Tibial nerve (tissue), 4 donors: Measurements from ENCODE around the gene NANOS2. TPM values are rescaled to one million over a fixed set of nuclear protein-coding genes. Genes with fewer than 3 reads are reported as not detected.
A peak's percentile ranks its signal among the peaks of the same experiment; 100 is the strongest.

Experiments
- DNase-seq, 2 donors: peaks; one replicate each; pipeline ENCODE4 v3.0.0-alpha.2; 2019; ENCODE audit warnings: low spot score in 2 of 2
- H3K27ac ChIP-seq, 4 donors: fragments of 200-600 bp; sonication (generic) in 3 of 4; one replicate each; pipeline ENCODE4 v1.5.1; 2017 to 2019; ENCODE audit warnings: mild to moderate bottlenecking in 1 of 4
- H3K27me3 ChIP-seq, 2 donors: fragments of 200-600 bp; sonication (generic) in 1 of 2; one replicate each; pipeline versions ENCODE4 v1.5.1 to v1.6.0; 2017 to 2019
- H3K36me3 ChIP-seq, 3 donors: fragments of 200-600 bp; sonication (generic); one replicate each; pipeline ENCODE4 v1.5.1; 2018 to 2019
- H3K4me1 ChIP-seq, 4 donors: fragments of 200-600 bp; sonication (generic) in 3 of 4; one replicate each; pipeline ENCODE4 v1.5.1; 2017 to 2019
- H3K4me3 ChIP-seq, 4 donors: fragments of 200-600 bp; sonication (generic) in 3 of 4; one replicate each; pipeline ENCODE4 v1.5.1; 2017 to 2019; ENCODE audit warnings: mild to moderate bottlenecking in 1 of 4, moderate library complexity in 1 of 4
- H3K9me3 ChIP-seq, 4 donors: fragments of 200-600 bp; sonication (generic) in 3 of 4; one replicate each; pipeline ENCODE4 v1.5.1; 2017 to 2019
- CTCF ChIP-seq, 5 experiments: fragments of 200-600 bp in 3 of 5; fragments of 450-650 bp in 2 of 5; sonication (generic) in 3 of 5; IDR thresholded peaks; one replicate each; pipeline ENCODE4 v1.5.1; 2016 to 2019; ENCODE audit warnings: antibody characterized with exemption in 5 of 5, mild to moderate bottlenecking in 3 of 5, moderate library complexity in 2 of 5
- EP300 ChIP-seq, 2 donors: sonication (generic); formaldehyde crosslinking; IDR thresholded peaks; one replicate each; pipeline ENCODE4 v1.6.1; 2017; ENCODE audit warnings: antibody characterized with exemption in 2 of 2, mild to moderate bottlenecking in 1 of 2
- POLR2A ChIP-seq, 2 donors: fragments of 450-650 bp; IDR thresholded peaks; one replicate each; pipeline ENCODE4 v1.6.1; 2017; ENCODE audit warnings: antibody characterized with exemption in 2 of 2, mild to moderate bottlenecking in 2 of 2, moderate library complexity in 2 of 2
- WGBS, 2 donors: methylation state at CpG; one replicate each; pipeline ENCODE4 v1.1.5; 2018; 5-methylcytosine and 5-hydroxymethylcytosine counted together
- total RNA-seq, 4 donors: library from RNA; depleted of rRNA; stranded (reverse); fragments of >200 nt; gene quantifications; one replicate each; pipeline ENCODE4 v1.1.0, GENCODE V29; 2016

The NANOS2 gene
- total RNA-seq, 4 donors from 2014 or later: not detected

DNA sequence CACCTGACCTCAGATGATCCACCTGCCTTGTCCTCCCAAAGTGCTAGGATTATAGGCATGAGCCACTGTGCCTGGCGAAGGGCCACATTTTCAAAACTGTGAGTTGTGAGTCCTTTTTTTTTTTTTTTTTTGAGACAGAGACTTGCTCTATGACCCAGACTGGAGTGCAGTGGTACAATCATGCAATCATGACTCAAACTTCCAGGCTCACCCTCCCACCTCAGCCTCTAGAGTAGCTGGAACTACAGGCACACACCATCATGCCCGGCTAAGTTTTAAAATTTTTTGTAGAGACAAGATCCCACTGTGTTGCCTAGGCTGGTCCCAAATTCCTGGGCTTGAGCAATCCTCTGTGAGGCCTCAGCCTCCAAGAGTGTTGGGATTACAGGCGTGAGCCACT lies 8.4 kb downstream of the NANOS2 start:
- no peaks in the 10 kb centered on the region for H3K36me3 ChIP-seq
- no peak overlapping the region for H3K4me3 ChIP-seq
- 91 to 92% methylated on average over 3 of the region's 3 CpGs for WGBS, 2 donors
- H3K27me3 ChIP-seq: no peaks in the 10 kb centered on the region
- no peak for TF ChIP-seq CTCF (IDR thresholded peaks at IDR 0.05)
- TF ChIP-seq POLR2A (IDR thresholded peaks at IDR 0.05): no peak
- TF ChIP-seq EP300 (IDR thresholded peaks at IDR 0.05): no peak
- no peak overlapping the region for H3K27ac ChIP-seq
- DNase-seq: no peak
- peaks cover 0 to 13% (median 3%) of the 10 kb centered on the region in 4 donors for H3K4me1 ChIP-seq
- no peaks in the 10 kb centered on the region for H3K9me3 ChIP-seq

- DNase-seq: no peak
- Histone ChIP-seq H3K36me3 (peaks cover 0 to 1% (median 0%) of the 10 kb centered on the region in 3 donors), H3K27ac (no peak overlapping the region), H3K9me3 (no peaks in the 10 kb centered on the region), H3K27me3 (no peaks in the 10 kb centered on the region), H3K4me3 (no peak overlapping the region), H3K4me1 (peaks cover 0 to 24% (median 11%) of the 10 kb centered on the region in 4 donors)
- 79 to 83% methylated on average over 10 of the region's 10 CpGs for WGBS, 2 donors
- no peak for TF ChIP-seq POLR2A (IDR thresholded peaks at IDR 0.05)
- TF ChIP-seq EP300 (IDR thresholded peaks at IDR 0.05): no peak
- TF ChIP-seq CTCF (IDR thresholded peaks at IDR 0.05): no peak
Measured at GRCh38 chr19:45905011-45905410, 9.6 kb downstream of the NANOS2 start.

DNA sequence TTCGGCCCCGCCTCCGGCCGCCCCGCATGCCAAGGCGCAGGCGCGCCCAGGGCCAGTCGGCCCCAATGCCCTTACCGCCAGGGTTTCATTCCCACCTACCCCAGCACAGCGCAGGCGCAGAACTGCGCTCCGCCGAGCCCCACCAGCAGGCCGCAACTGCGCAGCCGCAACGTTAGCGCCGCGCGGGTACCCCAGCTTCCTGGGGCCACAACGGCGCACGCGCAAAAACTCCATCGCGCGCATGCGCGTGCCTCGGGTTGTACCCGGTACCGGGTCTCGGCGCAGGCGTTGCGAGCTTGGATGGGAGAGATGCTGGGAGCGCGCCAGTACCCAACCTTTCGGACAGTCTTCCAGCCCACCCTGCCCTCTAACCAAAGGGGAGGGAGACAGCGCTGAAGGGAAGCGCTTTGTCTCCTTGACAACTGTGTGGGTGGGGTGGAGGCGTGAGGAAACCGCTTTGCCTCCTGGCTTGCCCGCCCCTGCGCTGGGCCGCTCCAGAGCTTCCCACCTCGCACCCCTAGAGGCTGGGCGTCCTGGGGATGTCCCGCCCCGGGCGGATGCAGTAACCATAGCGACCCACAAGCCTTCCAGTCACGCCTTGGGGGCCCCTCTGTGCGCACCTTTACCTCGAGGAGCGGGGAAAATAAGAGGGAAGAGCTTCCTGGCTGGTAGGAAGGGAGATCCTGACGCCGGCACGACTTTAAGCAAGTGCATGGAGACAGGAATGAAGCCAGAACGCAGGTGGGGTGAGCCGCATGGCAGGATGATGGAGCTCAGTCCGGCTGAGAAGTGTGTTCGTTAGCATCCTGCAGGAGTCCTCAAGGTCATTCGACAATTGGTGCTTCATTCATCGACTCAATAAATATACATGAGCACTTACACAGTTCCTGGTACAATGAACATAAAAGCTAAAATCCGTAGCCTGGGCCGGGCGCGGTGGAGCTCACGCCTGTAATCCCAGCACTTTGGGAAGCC lies 11.6 kb downstream of the NANOS2 start:
- H3K9me3 ChIP-seq: no peaks in the 10 kb centered on the region
- TF ChIP-seq CTCF (IDR thresholded peaks at IDR 0.05) (peak in 1 of 5 experiments; percentile 51), POLR2A (IDR thresholded peaks at IDR 0.05) (peak; percentile 50 to 80), EP300 (IDR thresholded peaks at IDR 0.05) (peak; percentile 88 to 94)
- peak overlapping the region; percentile 44 to 88 (median 77) for H3K27ac ChIP-seq
- WGBS, 2 donors: 2 to 4% methylated on average over 47 to 63 of the region's 73 CpGs
- peak overlapping the region; percentile 62 to 77 (median 71) for H3K4me3 ChIP-seq
- peaks cover 0 to 27% (median 11%) of the 10 kb centered on the region in 4 donors for H3K4me1 ChIP-seq
- peak; percentile 91 for DNase-seq
- H3K36me3 ChIP-seq: peaks cover 0 to 22% (median 0%) of the 10 kb centered on the region in 3 donors
- no peaks in the 10 kb centered on the region for H3K27me3 ChIP-seq

DNA sequence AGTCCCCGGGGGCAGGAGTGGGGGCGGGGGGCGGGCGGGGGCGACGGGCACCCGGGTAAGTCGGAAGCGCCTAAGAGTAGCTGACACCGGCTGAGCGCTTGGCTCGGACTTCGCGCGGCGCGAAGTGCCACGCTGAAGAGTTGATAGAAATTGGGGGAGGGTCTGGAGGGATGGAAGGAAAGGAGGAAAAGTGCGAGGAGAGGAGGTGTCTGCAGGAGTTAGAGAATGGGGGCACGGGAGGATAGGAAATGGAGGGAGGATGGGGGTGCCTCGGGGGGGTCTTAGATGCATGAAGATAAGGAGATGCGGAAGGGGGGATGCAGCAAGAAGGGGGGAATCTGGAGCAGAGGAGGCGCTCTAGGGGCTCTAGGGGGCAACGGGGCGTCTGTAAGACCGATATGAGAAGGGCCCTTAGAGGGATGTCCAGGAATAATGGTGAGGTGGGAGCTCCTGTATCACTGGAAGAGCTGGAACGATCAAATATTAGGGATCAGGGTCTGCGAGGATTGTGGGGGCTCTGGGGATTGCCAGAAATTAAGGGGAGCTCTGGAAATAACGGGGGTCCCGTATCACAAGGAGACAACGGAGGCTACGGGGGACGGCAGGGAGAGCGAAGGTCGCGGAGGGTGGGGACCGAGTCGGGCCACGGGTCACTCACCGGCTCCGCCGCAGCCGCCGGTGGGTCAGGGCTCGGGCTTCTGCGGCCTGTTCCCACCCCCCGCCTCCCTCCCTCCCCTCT lies 12.5 kb downstream of the NANOS2 start, which contains the start of gene MYPOP:
MYPOP (minus strand) TSS at position 702 of the 739 bp plus-strand sequence. CDS start 840 bp downstream, outside the sequence.
- peaks cover 0 to 31% (median 0%) of the 10 kb centered on the region in 3 donors for H3K36me3 ChIP-seq
- peaks cover 0 to 27% (median 11%) of the 10 kb centered on the region in 4 donors for H3K4me1 ChIP-seq
- 1 to 2% methylated on average over 42 to 44 of the region's 47 CpGs for WGBS, 2 donors
- peak within 1 kb of the TSS; percentile 62 to 77 (median 71) for H3K4me3 ChIP-seq
- peak within 1 kb of the TSS; percentile 55 to 88 (median 77) for H3K27ac ChIP-seq
- H3K27me3 ChIP-seq: no peaks in the 10 kb centered on the region
- TF ChIP-seq EP300 (IDR thresholded peaks at IDR 0.05) (no peak), POLR2A (IDR thresholded peaks at IDR 0.05) (no peak), CTCF (IDR thresholded peaks at IDR 0.05) (no peak)
- peak in 1 of 2 donors; percentile 9 for DNase-seq
- no peaks in the 10 kb centered on the region for H3K9me3 ChIP-seq
